Activated CD4-positive, alpha-beta T cell treated with anti-CD3 and anti-CD28 coated beads for 24 hours (primary cell): ENCODE data around the gene TRIM37.
"Not testable (repeated sequence)": the region's sequence is repeated elsewhere in the genome, so short reads cannot be mapped to it uniquely, and the experiment has no call there.

Experiments used
- DNase-seq, 2 donors: peaks; one replicate each; pipeline ENCODE4 v3.0.0-alpha.2; 2020; ENCODE audit warnings: low read depth in 2 of 2

The TRIM37 gene

DNA sequence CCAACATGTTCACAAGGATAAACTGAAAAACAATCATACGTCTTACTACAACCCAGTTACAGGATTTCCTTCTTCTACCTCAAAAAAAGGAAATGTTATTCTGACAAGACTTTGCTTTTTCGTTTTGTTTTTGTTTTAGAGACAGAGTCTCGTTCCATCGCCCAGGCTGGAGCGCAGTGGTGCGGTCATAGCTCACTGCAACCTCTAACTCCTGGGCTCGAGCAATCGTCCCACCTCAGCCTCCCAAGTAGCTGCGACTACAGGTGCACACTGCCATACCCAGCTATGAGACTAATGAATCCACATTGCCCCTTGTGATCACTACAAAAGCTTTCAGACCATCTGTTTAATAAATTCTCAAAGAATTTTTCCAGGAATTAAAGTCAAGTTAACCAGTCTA lies 8.8 kb upstream of the TRIM37 start:
- no peak for DNase-seq

DNA sequence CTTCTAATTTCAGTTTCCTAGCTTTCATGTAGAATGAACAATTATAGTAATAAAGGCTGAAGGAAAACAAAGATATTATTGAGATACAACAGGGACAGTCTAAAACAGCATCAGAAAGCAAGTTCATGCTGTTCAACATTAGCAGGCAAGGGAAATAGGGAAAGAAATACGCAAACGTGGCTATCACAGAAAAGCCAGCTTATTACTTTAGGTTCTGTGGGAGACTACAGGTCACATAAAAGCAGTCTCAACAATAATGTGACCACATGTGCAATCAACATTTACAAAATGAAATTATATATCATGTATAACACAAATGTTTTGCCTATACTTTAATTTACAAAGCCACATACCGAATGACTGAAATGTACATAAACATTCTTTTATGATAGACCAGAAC lies 4.9 kb upstream of the TRIM37 start:
- no peak for DNase-seq

DNA sequence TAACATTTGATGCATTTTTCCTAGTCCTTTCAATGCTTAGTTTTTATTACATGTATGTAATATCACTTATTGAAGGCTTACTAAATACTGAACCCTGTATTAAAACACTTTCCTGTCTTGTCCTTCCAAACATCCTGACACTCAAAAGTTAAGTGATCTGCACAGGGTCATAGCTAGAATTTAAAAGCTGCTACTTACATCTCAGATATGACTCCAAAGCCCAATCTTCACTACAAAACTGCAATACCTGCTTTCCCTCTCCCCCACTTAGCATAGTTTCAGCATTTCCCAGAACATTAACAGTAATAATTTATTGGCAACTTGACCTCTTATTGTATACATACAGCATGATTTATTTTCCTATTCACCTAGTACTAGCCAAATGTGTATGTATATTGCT lies 4.3 kb upstream of the TRIM37 start:
- no peak for DNase-seq

- no peak for DNase-seq
Observed at GRCh38 chr17:59108400-59109102, 1.9 kb upstream of the TRIM37 start.

- no peak for DNase-seq
Observed at GRCh38 chr17:59107306-59107670, 608 bp upstream of the TRIM37 start.

GRCh38 chr17:59105852-59106462 lies 723 bp downstream of the TRIM37 start:
- peak; percentile 45 to 54 for DNase-seq

DNA sequence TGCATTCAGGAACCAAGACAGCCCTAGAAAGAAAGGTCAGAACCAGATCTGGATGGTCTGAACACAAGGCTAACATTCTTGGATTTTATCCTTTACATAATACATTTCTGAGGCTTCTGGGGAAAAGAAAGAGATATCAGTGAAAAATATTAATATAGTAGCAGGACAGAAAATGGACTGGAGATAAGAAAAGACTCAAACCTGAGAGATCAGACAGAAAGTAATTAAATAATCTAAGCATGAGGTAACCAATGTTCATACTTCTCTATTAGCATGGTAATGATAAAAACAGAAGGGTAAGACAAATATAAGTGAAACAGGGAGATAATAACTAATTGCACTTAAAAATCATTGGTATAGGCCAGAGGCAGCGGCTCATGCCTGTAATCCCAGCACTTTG lies 5.5 kb downstream of the TRIM37 start:
- no peak for DNase-seq

DNA sequence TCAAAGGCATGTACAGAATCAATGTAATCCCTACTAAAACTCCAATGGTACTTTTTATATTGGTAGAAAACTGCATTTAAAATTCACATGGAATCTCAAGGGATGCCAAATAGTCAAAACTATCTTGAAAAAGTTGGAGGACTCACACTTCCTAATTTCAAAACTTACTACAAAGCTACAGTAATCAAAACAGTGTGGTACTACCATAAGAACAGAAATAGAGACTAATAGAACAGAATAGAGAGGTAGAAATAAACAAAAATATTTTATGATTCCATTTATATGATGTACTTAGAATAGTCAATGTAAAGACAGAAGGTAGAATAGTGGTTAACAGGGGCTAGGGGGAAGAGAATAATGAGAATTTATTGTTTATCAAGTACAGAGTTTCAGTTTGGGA lies 8.8 kb downstream of the TRIM37 start:
- DNase-seq = no peak

DNA sequence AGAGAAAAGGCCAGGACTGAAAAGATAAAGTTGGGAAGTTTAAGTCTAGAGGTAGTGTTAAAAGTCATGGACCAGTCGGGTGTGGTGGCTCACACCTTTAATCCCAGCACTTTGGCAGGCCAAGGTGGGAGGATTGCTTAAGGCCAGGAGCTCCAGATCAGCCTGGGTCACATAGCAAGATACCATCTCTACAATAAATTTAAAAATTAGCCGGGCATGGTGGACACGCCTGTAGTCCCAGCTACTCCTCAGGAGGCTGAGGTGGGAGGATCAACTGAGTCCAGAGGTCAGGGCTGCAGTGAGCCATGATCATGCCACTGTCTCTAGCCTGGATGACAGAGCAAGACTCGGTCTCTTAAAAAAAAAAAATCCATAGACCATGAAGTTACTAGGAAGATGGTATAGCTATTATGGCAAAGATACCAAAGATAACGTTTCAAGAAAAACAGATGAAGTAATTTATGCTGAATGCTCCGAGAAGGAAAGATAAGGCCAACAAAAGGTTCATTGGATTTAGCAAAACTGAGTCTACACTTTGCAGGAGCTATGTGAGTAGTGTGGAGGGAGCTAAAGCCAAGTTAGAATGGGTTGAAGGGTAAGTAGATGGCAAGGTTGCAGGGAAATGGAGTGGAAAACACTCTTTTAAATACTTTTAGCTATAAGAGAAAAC lies 11.7 kb downstream of the TRIM37 start:
- no peak for DNase-seq

DNA sequence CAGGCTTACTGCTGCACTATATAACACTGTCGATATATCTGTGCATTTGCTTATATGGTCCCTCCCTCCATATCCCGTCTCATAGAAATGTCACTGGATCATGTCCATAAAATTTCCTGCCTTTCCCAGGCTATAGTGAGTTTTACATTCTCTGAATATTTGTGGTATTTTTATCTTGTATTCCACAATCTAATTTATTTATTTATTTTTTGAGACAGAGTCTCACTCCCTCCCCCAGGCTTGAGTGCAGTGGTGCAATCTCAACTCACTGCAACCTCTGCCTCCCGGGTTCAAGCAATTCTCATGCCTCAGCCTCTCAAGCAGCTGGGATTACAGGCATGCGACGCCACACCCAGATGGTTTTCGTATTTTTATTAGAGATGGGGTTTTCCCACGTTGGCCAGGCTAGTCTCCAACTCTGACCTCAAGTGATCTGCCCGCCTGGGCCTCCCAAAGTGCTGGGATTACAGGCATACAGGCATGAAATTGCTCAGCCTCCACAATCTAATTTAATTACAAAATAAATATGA lies 12.9 kb downstream of the TRIM37 start:
- no peak for DNase-seq

DNA sequence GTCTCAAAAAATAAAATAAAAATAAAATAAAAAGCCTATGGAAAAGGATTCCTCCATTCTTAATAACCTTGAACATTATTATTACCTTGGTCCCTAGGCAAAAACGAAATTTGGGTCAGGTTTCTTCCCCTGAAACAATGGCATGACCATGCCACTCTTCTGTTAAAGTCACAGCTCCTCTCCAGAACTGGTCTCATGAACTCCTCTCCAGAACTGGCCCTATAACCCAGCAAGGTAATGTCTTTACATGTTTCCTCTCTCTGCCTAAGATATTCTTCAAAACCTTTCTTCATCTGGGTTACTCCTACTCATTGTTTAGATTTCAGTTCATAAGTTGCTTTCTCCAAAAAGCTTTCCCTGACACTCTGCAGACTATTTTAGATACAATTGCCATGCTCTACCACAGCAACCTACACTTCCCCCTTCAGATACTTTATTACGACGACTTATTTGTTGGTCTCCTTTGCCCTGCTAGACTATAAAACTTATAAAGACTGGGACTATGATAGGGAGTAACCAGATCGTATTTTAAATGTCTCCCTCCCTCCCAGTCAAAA lies 13.5 kb downstream of the TRIM37 start:
- DNase-seq = no peak

GRCh38 chr17:59090593-59090992 lies 16.1 kb downstream of the TRIM37 start:
- DNase-seq = not testable (repeated sequence)

GRCh38 chr17:59084154-59084553 lies 22.5 kb downstream of the TRIM37 start:
- no peak for DNase-seq

GRCh38 chr17:59074494-59074893 lies 32.2 kb downstream of the TRIM37 start:
- DNase-seq = no peak

DNA sequence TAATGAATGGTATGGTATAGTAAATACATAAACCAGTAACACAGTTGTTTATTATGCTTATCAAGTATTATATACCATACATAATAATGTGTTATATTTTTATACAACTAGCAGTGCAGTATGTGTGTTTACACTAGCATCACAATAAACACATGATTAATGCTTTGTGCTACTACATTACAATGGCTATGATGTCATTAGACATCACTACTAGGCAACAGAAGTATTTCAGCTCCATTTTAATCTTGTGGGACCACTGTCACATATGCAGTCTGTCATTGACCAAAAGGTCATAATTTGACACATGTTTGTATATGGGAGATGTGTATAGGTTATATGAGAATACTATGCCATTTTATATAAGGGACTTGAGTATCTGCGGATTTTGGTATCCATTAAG lies 32.7 kb downstream of the TRIM37 start:
- no peak for DNase-seq

GRCh38 chr17:59069856-59070255 lies 36.8 kb downstream of the TRIM37 start:
- no peak for DNase-seq

DNA sequence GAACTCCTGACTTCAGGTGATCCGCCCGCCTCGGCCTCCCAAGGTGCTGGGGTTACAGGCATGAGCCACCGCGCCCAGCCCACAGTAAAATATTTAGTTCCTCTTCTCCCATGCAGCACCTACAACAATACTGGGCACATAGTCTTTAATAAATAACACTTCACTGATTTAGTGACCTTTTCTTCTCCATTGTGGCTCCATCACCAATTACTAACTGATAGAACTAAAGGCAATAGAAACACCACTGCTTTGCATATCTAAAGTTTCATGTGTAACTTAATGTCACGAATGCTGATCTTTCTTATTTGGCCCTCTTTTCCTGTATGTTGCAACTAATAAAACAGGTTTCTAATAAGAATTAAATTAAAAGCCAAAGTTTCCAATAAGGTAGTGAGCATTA lies 38.9 kb downstream of the TRIM37 start:
- no peak for DNase-seq

DNA sequence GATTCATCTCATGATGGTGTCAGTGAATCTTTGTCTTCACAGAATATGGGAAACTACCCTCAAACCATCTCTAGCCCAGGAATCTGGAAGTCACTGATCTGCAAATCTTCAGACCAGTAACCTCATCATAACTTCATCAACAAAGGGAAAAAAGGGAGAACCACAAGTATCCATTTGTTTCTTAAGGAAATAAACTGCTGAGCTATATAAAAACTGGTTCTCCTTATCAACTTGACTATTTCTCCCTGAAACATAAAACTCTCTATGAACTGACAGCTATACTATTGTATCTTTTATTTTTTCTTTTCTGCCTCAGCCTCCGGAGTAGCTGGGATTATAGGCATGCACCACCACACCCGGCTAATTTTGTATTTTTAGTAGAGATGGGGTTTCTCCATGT lies 39.3 kb downstream of the TRIM37 start:
- DNase-seq = no peak

- no peak for DNase-seq
Observed at GRCh38 chr17:59062509-59062908, 44.2 kb downstream of the TRIM37 start.

- DNase-seq = no peak
Observed at GRCh38 chr17:59056857-59057256, 49.8 kb downstream of the TRIM37 start.

DNA sequence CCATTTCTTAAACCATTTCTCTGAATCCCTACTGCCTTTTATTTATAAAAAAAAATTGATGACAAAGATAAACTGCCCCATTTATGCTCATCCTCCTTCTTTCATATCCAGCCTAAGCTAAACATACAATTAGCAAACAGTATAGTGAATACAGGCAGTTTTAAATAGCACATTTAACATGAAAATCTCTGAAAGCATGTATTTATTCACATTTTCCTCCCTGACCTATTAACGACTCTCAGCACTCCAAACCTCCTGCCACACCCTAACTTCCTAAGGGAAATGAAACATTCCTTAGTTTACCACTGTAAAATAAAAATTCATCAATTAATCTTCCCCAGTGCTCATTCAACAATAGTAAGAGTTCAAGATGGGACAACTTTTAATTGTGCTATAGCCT lies 56.9 kb downstream of the TRIM37 start:
- no peak for DNase-seq

DNA sequence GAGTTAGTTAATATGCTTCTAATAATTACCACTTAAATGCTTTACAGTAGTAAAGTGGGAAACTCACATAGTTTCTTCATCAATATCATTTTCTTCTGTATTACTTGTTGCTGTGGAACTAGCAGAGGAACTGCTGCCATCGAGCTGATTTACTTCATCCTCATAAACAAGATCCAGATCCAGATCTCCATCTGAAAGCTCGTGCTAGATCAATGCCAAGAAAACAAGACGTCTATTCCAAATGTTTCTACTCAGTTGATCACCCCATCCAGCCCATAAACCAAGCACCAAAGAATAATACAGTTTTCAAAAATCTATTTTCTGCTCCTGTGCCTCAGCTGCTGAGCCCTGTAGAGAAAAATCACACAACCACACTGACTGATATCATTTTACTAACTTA lies 59.1 kb downstream of the TRIM37 start:
- no peak for DNase-seq

- no peak for DNase-seq
Observed at GRCh38 chr17:59046192-59046591, 60.5 kb downstream of the TRIM37 start.
